C1 segment of cervical spinal cord (tissue), 14 donors: Measurements from ENCODE around the gene TANC1.
"Not testable (repeated sequence)": the region's sequence is repeated elsewhere in the genome, so short reads cannot be mapped to it uniquely, and the experiment has no call there.

Experiments used
- DNase-seq, 14 donors: peaks; one replicate each; lab custom pipeline; 2025; lab: John Stamatoyannopoulos, UW

The TANC1 gene

DNA sequence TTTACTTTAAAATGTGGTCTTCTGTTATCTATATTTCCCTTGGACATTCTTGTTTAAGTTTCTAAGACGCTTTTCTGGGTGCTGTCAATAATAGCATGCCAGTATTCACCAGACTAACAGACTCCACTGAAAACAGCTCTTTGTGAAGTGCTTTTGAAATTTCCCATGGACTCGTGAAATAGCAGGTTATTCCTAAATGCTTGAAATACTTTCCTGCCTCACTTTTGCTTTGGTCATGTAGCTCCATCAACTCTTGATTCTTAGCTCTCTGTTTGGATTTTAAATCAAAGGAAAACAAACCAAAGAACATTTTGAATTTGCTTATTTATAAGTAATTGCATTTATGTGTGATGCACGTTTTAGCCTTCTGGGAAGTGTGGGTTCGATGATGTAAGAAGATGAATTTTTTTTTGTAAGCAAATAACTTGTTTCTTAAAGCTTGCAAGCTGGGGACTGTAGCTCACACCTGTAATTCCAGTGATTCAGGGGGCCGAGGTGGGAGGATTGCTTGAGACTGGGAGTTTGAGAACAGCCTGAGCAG lies 170.3 kb downstream of the TANC1 start:
- DNase-seq, result no peak

- DNase-seq, result no peak
These were observed 170.9 kb downstream of the TANC1 start for GRCh38 chr2:159139216-159139933.

- DNase-seq, result no peak
These were observed 171.8 kb downstream of the TANC1 start for GRCh38 chr2:159140070-159140769.

GRCh38 chr2:159140821-159141220 lies 172.4 kb downstream of the TANC1 start:
- not testable (repeated sequence) for DNase-seq

GRCh38 chr2:159144776-159145614 lies 176.6 kb downstream of the TANC1 start:
- DNase-seq, result no peak

GRCh38 chr2:159145745-159146354 lies 177.4 kb downstream of the TANC1 start:
- no peak for DNase-seq

- peak in 1 of 14 donors; percentile 39 for DNase-seq
These were observed 178.7 kb downstream of the TANC1 start for GRCh38 chr2:159146996-159147666.

DNA sequence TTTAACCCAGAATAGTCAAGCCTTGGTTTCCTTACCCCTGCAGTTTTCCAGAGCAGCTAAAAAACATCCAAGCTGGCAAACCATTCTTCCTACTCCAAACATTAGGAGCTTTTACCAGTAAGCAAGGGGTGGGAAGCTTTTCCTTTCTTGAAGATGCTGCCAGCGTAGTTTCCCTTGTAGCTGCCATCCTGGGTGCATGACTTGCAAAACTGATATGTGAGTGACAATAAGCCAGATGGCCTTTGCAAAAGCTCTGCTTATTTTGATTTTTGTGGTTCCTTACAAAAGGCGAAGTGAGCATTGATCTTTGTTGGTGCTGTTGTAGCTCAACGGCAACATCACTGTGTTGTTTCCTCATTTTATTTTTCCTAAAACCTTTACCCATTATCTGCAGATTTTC lies 179.2 kb downstream of the TANC1 start:
- no peak for DNase-seq

- DNase-seq, result no peak
These were observed 180.5 kb downstream of the TANC1 start for GRCh38 chr2:159148901-159149300.

GRCh38 chr2:159149747-159150146 lies 181.3 kb downstream of the TANC1 start:
- no peak for DNase-seq

DNA sequence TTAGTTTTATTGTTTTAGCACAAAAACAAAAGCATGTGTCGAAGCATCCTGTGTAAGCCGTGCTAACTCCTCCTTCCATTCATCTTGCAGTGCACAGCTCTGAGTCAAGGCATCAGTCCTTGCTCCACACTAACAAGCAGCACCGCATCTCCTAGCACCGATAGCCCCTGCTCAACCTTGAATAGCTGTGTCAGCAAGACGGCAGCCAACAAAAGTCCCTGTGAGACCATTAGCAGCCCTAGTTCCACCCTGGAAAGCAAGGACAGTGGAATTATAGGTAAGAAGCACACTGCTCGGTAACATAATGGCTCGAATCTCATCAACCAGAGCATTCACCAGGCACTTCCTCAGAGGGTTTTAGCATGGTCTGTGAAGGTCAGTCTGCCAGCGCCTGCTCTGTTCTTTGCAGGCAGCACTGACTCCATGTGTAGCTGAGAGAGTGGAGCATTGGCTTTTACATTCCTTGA lies 181.9 kb downstream of the TANC1 start:
- no peak for DNase-seq

DNA sequence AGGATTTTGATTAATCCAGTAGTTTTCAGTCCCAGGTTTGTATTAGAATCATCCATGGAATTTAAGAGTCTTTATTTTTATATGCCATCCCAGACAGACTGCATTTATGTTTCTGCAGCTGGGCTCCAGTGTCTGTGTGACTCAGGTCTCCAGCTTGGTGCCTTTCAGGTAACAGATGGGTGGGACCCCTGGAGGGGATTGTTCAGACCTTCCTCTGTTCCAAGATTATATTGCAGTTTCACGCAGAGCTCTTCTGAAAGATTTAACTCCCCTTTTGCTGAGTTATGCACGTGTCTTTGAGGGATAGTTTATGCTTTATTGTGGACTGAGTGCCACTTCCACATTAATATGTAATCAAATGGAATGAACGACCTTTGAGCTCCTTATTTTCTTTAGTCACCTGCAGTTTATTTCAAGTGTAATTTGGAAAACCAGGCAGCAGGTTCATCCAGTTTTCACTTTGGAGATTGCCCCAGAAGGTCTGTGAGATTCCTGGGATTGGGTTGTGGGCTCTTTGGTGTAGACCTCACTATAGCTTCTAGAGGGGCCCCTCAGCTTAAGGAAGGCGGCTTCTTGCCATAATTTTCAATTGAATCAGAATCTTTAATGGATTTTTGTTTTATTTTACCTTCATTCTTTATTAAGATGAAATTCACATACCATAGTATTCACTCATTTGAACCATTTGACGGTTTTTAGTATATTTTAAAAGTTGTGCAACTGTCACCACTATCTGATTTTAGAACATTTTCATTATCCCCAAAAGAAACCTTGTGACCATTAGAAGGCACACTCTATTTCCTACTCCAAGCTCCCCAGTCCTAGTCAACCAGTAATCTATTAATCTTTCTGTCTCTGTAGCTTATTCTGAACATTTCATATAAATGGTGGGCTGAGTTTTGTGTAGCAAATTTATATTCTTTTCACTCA lies 183.0 kb downstream of the TANC1 start:
- no peak for DNase-seq

GRCh38 chr2:159152128-159152778 lies 183.8 kb downstream of the TANC1 start:
- no peak for DNase-seq

DNA sequence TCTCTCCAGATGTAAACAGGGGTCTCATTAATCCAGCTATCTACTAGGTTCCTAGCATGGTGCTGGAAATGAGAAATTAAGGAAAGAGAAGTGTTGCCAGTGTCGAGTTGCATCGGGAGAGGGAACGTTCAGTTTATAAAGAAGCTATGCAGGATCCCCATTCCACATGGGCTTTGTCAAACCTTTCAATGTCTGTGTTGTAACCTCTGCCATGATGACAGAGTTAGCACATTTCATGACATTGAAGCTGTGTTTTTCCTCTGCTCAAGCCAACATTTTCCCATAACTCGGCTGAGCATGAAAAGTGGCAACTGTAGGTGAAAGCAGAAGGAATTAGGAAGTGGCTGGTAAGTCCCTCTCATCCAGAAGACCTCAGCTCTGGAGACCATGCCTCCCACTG lies 184.6 kb downstream of the TANC1 start:
- no peak for DNase-seq

DNA sequence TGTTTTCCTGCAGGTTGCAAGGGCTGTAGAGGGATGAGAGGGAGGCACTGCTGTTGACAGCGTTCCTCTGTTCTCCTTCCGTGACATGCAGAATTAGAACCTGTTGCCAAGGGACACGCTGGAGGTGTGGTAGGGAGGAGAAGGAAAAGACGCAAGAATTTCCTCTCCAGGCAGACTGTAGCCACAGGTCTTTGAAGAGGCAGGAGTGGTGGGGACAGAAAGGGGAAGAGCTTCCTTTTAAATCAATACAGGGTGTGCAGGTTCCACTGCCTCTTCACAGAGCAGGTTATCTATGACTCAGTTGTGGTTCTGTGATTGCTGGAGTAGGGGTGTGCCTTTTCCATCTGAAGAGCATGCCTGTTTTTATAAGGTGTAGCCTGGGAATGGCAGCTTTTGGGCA lies 185.0 kb downstream of the TANC1 start:
- no peak for DNase-seq

- DNase-seq, result no peak
These were observed 185.5 kb downstream of the TANC1 start for GRCh38 chr2:159153951-159154350.

- no peak for DNase-seq
These were observed 185.9 kb downstream of the TANC1 start for GRCh38 chr2:159154366-159154765.

DNA sequence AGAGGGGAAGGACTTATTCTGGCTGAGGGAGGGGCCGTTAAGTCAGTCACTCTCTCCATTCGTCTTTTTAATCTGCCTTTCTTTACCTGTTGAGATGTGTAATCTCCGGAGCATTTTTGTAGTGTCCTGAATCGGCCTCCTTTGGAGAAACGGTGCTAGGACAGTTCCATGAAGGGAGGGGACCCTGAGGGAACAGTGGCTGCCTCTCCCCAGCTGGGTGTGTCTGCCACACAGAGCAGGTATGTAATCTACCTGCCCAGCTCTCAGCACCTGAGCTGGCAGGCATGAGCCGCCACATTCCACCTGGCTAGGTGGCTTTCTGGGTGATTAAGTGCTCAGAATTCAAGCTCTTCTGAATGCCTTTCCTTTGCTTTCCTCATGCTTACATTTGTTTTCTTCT lies 186.9 kb downstream of the TANC1 start:
- DNase-seq, result no peak

- no peak for DNase-seq
These were observed 187.4 kb downstream of the TANC1 start for GRCh38 chr2:159155791-159156190.
